CD4-positive, alpha-beta T cell treated with Interleukin-17A for 1 hour (primary cell): Measurements from ENCODE around the gene TMEM8B.
A peak's percentile ranks its signal among the peaks of the same experiment; 100 is the strongest.
"Not testable (repeated sequence)": the region's sequence is repeated elsewhere in the genome, so short reads cannot be mapped to it uniquely, and the experiment has no call there.

Experiments used
- DNase-seq: peaks from one replicate; pipeline ENCODE4 v3.0.0-alpha.2; 2020

TMEM8B gene

GRCh38 chr9:35907711-35908503, 78.9 kb downstream of the TMEM8B start:
- peak; percentile 7 for DNase-seq

DNA sequence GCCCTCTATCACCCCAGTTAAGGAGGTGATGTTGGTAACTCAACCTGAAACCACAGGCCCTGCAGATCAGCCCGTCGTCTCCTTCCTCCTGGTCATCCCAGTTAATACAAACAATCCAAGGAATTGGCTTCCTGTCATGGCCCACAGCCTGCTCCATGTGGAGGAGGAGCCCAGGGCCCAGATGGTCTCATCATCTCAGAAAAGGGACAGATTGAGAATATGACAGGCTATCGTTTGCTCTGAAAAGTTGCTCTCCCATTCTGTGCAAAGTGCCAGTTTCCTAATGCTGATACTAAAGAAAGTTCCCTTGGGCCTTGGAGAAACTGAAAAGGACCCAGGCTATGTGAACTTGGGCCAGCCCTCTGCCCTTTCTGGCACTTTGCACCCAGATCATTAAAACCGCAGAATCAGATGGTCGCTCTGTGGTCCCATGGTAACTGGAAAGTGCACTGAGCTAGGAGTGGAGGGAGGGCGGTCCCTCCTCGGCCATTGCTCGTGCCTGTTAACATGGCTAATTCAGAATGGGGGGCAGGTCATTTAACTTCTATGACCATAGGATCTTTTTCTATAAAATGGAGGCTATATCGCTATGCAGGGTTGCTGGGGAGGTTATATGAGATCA, 79.6 kb downstream of the TMEM8B start:
- DNase-seq: no peak

DNA sequence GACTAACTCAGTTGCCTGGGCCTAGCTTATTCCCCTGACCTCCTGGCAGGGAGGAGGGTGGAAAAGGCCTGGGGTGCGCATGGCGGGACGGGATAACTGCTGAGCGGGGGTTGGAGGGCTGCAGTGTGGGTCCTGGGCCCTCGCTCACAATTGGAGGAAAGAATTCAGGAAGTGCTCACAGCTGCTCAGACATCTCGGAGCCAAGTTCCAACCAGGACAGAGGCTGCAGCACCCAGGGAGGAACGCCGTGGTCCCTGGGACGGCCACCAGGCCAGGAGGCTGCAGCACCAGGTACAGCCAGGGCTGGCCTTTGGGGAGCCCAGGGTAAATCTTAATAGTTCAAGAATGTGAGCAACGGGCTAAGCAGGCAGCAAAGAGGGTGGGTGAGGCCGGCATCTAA, 80.2 kb downstream of the TMEM8B start, which contains the start of gene SPAAR:
Gene SPAAR, plus strand, starts transcription at position 217 of the 400 bp plus-strand sequence. CDS start 974 bp downstream, outside the sequence.
- DNase-seq: no peak

DNA sequence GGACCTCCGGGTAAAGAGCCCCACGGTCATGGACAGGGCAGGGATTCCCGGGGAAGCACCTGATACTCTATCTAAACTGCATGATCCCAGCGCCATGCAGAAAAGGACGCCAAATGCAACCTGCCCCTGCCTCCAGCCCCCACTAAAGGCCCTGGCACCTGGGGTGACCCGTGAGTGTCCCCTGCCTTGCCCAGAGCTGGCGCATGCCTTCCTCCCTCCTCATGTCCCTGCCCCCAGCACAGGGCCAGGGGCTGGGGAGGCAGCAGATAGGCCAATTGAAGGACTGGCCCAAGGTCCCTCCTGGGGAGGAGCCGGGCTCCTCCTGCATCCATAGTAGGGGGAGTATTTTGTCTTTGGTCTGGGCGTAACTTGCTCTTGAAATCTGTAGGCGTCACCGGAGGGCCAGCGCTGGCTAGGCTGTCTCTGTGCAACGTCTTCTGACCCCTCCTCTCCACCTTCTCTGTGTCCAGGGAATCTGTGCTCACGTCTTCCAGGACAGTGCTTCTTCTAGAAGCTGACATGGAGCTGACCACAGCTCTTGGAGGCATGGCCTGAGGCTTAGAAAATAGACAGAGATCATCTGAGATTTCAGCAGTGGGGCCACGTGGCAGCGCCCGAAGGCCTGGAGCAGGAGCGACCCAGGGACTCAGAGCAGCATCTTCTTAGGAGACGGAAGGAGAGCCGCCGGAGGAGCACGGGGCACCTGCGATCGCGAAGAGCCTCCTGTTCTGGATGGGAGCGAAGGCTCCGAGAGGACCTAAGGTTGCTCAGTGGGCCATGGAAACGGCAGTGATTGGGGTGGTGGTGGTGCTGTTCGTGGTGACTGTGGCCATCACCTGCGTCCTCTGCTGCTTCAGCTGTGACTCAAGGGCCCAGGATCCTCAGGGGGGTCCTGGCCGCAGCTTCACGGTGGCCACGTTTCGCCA, 80.9 kb downstream of the TMEM8B start:
- no peak for DNase-seq

- DNase-seq: peak; percentile 70
Measured at GRCh38 chr9:35910613-35911359, 81.8 kb downstream of the TMEM8B start.

DNA sequence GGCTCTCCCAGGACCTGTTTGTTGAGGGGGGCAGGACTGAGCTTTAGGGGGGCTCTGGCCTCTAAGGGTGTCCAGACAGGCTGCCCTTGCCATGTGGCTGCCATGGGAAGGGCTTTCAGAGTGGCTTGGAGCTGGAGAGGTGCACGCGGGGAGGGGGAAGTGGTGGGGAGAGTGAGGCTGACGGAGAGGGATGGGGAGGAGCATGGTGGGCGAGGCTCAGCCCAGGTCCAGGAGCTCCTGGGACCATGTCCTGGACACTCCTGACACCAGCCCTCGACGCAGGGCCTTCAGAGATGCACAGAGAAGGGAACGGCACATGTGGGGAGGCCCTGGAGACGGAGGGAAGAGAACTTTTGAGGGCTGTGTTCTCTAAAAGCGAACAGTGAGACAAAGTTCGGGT, 82.7 kb downstream of the TMEM8B start:
- DNase-seq: no peak

GRCh38 chr9:35912791-35913400, 83.9 kb downstream of the TMEM8B start:
- no peak for DNase-seq

DNA sequence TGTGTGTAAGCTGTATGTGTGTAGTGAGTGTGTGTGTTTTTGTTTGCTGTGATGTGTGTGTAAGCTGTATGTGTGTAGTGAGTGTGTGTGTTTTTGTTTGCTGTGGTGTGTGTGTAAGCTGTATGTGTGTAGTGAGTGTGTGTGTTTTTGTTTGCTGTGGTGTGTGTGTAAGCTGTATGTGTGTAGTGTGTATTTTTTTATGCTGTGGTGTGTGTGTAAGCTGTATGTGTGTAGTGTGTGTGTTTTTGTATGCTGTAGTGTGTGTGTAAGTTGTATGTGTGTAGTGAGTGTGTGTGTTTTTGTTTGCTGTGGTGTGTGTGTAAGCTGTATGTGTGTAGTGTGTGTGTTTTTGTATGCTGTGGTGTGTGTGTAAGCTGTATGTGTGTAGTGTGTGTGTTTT, 84.4 kb downstream of the TMEM8B start:
- not testable (repeated sequence) for DNase-seq

GRCh38 chr9:35914301-35914807, 85.3 kb downstream of the TMEM8B start:
- peak; percentile 41 for DNase-seq
